Activated CD4-positive, alpha-beta T cell treated with anti-CD3 and anti-CD28 coated beads for 4 hours (primary cell): ENCODE measurements around the gene GRB14.

ENCODE experiments used
- DNase-seq, 2 donors: peaks; one replicate each; pipeline ENCODE4 v3.0.0-alpha.2; 2020

GRB14 gene

DNA sequence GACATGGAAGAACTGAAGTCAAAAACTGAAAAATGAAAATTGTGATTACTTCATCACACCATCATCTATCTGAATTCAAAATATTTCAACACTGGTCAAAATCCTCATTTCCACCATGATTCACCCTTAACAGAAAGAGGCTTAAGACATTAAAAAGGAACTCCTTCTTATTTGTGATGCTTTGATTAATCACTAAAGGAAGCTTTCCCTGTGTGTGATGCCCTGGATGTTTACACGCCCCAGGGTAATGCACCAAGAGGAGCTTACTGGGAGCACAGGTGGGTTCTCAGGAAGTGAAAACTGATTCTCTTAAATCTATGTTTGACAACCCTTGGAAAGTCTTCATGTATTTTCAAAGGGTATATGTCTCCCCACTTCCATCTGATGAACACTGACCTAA is 11.5 kb downstream of the GRB14 start:
- DNase-seq = no peak

DNA sequence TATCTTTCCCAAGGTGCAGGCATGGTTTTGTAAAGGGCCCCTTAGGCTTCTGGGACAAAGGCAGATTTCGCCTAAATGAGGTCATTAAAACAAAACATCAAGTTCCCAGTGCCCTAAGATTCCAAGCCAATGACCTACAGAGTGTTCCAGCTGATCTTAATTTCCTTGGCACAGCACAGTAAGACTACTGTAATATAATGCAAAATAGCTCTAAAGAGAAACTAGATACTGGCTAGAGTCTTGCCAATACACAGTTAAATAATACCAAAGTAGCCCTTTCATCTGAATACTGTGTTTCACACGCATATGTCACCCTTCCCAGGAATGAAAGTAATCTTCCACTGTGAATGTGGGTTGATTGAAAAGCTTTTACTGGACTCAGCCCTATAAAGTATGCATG is 14.7 kb downstream of the GRB14 start:
- DNase-seq = no peak

DNA sequence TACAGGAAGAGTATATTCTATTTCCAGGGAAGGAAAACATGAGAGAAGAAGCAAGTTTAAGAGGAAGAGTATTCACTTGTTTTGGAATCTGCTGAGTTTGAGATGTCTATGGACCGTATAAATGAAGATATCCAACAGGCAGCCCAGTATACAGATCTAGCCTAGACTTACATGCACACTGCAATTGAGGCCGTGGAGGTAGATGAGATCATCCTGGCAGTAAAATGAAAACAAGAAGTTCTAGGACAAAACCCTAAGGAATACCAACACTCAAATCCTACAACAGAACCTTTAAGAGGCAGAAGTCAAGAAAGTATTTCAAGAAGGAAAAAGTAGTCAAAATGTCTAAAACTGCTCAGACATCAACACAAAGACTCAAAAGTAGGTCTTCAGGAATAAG is 16.0 kb downstream of the GRB14 start:
- DNase-seq = no peak

DNA sequence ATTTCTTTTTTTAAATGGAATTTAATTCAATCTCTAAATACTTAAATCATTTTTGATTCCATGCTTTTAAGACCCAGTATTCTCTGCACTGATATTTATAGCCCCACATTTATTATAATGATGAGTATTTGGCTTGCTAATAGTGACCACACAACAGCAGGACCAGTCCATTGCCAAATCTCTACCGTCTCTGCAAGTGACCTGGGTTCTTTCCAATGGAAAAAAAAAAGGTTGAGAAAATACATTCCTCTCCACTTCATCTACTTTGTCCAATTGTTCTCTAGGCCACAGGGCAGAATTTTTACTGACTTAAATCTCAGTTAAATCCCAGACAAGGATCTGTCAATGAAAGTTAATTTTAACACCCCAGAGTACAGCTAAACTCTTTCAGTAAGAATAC is 20.5 kb downstream of the GRB14 start:
- DNase-seq = no peak

DNA sequence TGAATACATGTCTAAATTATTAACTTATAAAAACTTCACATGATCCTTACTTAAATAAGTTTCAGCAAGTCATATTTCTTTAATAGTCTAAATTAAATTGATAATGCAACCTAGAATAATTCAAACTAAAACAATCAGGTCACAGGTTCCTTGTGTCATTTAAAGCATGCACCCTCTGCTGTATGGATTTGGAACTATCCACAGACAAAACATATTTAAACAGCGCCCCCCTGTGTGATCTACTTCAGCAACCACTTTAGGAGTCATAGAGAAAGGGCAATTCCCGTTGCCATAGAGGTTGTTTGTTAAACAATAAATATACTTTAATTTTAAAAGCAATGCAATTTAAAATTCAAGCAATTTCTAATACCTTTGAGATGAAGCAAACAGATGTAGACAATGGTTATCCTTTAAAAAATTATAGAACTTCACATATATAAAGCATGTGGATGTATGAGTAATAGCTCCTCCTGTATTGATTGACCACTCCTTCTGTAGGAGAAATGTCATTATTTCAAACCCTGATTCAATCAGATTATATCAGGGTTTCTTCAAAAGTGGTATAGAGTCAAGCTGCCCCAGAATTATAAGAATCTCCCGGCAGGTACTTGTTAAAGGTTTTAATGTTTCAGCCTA is 21.2 kb downstream of the GRB14 start:
- no peak for DNase-seq

DNA sequence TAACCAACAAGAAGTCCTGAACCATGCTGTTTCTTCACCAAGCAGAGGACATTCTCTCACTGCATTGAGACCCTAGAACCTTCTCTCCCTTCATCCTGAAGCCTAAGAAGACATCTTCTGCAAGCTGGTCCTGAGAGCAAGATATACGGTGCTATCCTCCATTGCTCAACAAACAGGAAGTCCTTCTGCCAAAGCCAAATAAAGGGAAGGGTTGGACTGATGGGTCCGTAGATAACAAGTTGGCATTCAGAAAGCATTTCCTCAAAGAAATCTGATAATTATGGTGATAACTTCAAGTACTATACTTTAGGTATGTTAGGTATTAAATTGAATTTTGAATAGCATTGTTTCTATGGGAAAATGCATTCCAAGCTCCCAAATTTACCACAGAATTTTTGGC is 23.3 kb downstream of the GRB14 start:
- DNase-seq = no peak

DNA sequence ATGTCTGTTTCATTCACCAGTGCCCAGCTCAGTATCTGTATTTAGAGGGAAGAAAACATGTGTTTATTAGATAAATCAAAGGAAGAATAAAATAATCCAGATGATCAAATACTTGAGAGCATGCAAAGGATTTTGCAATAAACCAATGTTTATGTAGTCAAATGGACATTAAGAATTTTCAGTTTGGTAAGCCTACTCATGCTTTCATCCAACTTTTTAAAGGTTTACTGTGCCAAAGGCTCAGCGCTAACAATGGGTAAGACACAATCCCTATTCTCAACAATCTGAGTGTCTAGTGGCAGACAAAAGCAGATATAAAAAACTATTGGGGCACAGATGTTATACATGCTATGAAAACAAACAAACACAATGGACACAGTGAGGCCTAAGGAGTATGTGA is 26.3 kb downstream of the GRB14 start:
- no peak for DNase-seq

DNA sequence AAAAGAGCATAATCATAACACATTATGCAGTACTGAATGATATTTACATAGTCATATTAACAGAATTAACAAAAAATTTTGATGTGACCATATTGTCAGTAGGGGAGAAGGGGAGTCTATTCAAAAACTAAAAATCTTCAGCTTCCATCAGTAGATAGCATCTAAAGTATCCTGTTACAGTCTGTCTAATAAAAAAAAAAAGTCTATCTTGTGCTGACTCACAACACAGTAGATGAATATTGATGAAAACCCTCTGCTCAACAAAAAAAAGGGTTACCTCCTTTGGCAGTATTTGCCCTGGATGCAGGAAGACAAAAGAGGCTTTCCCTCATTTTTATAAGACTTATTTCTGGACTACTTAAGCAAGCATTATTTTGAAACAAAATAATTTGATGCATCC is 27.3 kb downstream of the GRB14 start:
- no peak for DNase-seq

DNA sequence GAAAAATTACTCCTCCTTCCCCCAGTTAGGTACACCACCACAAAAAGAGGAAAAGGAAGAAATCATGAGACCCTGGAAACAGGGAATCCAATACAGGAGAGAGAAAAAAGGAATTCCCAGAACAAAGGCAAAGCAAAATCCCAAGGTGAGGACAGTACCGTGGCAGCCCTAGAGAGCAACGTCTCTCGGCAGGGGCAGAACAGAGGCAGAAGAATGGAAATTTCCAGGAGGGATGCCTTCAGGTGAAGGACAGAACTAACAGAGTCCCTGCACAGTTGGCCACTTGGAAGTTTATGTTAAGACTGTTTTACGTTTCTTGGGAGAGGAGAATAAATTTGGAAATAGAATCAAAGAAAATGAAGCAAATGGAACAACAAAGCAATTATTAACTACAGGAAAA is 27.7 kb downstream of the GRB14 start:
- no peak for DNase-seq

DNA sequence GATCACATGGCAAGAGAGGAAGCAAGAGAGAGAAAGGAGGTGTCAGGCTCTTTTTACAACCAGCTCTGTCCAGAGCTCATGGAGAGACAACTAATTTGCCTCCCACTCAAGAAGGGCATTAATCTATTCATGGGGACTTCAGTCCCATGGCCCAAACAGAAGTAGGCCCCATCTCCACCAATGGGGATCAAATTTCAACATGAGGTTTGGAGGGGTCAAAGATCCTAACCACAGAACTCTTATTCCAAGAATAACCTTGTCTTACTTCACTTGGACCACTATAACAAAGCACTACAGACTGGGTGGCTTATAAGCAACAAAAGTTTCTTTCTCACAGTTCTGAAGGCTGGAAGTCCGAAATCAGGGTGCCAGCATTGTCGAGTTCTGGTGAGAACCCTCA is 31.8 kb downstream of the GRB14 start:
- DNase-seq = no peak

DNA sequence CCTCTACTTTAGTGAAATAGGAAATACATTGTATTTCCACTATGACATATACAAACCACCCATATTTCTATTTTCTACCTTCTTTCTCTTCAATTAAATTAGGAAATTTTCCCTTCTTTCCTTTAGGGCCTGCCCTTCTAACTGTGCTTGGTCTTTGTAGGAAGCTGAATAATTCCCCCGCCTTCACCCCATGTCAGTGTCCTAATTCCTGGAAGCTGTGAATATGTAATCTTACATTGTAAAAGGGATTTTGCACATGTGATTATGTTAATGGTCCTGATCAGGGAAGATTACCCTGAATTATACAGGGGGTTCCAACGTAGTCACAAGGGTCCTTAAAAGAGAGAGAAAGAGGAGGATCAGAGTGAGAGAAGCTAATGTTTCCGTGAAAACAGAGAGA is 40.2 kb downstream of the GRB14 start:
- no peak for DNase-seq

DNA sequence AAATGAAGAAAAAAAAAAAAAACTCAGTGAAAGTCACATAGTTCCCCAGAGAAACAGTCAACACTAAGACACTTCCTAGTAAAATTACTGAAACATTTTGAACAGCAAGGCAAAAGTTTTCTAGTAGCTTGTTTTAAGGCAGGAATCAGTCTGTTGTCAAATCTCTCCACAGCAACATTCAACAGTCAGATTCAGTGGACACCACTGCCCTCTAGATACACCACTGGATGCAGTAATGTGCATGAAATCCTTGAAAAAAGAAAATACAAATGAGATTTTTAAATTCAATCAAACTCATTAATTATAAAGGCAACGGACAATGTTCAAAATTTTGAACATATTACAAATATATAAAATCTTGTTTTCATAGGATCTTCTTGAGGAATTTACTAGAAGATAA is 46.4 kb downstream of the GRB14 start:
- no peak for DNase-seq

DNA sequence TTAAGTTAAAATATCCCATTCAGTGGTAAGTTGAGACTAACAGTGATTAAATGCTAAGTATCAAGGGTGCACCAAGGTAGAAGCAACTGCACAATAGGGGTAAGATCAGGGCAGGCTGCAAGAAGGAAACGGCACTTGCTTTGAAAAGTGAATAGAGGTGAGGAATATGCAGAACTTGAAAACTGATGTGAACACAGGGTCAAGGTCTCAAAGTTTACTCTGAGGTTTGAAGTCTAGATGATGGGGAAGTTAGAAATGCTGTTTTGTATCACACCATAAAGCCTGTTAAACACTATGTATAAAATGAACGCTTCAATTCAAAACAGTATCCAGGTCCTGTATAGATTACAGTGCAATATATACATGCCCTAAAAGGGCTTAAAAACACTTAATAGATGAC is 50.8 kb downstream of the GRB14 start:
- DNase-seq = no peak

DNA sequence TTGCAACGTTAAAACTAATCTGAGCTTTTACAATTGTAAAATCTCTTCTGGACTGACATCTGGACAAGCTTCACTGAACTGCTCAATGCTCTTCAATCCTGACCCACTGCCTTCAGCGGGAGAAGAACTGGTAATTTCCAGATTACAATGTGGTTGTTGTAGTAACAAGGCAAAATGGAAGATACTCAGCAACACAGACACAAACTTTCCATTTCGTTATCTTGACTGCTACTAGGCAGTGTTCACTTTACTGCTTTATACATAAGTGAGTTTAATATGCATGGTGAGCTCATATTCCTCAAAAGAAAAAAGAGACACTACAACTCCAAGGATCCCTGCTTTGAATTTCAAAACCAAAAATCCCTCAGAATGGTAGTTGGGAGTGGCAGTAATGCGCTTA is 51.9 kb downstream of the GRB14 start:
- DNase-seq = no peak

DNA sequence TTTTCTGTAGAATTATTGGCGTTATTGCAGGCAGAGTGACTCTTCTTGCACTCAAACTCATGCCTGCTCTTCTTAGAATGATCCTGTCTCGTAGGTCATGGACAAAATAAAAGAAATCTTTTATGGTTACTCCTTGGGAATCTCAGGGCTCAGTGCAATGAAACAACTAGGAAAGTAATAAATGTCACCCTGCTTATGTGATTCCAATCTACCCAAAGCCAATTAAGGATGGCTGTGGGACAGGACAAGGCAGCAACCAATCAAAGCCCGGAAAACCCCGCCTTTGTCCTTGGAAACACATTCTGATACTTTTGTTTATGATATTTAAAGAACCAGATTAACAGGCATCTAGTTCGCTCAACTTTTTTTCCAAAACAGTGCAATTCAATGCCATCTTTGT is 53.0 kb downstream of the GRB14 start:
- DNase-seq = no peak

DNA sequence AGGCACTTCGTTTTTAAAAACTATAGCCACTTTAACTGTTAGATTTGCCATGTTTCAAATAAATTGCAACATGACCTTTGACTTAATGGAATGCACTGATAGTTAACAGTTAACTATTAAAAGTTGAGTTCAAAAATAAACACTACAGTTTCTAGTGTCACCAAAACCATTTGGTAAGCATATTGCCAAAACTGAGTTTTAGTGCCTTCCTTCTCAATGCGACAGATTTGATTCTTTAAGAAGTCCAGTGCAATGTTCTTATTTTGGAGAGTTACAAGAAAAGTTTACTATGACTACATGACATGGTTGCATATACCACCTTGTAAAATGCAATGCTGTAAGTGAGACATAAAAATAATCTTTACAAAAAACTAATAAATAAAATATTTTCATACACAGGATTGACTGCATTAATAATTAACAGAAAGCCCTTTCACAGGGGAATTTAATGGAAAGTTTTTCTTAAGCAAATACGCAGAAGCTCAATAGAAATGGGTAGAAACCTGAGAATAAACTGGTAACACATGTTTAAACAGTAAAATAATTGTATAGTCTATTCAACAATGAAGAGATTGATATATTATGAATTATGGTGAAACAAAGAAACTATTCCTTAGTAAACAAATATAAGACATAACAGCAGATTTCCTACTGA is 53.8 kb downstream of the GRB14 start:
- no peak for DNase-seq

DNA sequence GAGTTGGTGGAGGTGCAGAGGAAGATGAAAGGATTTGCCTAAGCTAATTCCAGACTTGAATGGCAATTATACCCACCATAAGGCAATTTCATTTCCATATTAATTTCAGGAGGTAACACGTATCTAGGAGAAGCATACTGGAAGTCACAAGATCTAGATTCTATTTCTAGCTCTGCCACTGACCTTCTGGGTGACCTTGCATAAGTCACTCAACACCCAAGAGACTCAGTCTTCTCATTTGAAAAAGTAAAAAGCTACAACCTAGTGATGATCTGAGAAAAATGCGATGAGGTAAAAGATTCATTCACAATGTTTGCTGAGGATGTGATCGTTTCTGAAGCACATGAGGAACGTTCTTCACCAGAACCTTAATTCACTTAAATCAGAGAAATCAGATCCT is 55.9 kb downstream of the GRB14 start:
- DNase-seq = no peak

DNA sequence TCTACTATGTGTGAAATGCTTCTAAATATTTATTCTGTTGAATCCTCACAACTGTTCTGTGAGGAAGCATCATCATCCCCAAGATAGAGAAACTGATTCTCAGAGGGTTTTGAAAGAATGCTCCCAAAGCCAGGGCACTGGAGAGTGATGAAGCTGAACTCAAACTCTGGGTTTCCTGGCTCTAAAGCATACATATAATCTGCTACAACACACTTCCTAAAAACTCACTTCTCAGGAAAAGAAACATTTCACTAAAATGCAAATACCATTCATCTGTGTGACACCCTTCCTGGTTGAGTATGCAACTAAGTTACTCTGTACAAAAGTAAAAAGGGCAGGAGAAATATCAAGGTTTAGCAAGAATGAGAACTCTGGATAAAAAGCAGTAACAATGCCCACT is 58.6 kb downstream of the GRB14 start:
- no peak for DNase-seq

DNA sequence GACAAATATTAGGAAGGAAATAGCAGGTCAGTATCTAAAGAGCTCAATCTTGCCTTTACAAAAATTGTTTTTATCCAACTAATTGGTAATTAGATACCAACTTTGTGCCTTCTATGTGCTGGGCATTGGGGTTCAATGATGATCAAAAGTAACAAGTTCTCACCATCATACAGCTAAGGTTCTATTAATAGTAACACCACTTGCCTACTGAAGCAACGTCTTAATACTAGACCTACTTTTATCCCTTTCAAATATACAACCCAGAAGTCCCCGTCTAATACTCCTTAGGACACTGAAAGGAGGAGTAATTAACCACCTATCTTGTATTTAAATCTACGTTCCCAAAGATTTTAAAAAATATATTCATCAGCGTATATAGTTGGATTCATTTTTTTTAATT is 59.3 kb downstream of the GRB14 start:
- no peak for DNase-seq

DNA sequence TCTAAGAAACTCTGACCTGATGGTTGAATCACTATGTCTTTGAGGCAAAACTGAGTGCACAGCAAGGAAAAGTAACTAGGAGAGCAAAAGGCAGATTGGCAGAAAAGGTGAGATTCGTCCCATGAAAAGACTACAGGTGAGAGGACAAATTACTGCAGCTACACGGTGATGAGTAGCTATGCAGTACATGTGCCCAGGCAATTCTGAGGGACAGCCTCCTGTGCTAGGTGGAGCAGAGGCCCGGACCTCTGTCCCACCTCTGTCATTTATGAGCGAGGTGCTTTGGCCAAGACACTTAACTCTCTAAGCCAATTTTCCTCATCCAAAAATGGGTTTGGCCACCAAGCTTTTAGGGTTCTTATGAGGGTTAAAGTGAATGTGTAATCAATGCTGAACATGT is 59.9 kb downstream of the GRB14 start:
- no peak for DNase-seq

DNA sequence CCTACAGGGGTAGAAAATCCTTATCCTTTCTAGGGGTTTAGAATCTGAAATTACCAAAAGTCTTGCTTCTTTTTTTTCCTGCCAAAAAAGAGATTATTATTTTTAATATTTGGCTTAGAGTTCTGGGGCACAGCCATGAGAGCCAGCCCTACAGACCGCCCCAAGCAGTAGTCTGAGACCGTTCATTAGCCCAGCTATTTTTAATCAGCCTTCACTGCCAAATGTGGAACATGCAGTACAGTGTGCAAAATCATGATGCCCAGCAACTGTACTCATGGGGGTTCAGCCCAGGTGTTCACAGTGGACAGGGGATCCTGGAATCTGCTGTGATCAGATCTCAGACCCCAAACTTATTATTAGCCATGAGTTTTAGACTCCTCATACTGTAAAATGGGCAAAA is 60.4 kb downstream of the GRB14 start:
- no peak for DNase-seq

DNA sequence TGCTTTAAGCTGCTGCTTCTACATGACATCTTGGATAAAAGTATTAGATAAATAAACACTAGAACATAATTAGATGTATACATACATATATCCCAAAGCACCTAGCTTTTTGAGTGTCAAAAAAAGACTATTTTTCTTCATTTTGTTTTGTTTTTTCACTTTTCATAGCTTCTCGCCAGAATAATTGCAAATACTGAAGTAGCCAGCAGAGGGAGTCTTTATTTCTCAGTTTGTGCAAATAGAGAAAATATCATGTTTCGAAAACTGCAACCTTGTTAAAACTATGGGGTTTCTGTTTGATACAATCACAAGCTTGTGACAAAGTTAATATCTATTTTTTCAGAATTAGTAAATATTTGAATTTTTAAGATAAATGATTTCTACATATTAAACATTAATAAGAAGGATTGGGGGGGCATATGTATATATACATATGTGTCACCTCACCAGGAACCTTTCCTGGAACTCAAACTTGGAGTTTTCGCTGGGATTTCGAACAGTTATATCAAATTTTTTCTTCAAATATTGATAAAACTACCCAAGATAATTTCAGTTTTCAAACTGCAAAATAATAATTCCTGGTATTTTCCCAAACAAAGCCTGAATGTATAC is 61.0 kb downstream of the GRB14 start:
- no peak for DNase-seq

DNA sequence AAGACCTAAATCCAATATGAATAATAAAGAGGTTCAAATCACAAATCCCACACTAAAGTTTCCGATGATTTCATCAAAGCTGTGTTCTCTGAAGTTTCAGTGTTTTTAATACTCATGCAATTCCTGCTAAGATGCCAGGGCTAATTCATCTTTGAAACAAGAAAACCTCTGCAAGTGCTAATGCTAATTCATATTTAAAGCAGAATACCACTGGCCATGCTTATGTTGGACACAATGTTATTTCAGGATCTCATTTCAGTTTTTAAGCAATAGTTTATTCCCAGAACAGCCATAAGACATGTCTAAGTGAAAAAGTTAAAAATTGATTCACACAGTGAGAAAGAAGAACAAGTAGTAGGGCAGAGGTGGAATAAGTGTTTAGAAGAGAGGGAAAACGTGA is 62.8 kb downstream of the GRB14 start:
- no peak for DNase-seq

DNA sequence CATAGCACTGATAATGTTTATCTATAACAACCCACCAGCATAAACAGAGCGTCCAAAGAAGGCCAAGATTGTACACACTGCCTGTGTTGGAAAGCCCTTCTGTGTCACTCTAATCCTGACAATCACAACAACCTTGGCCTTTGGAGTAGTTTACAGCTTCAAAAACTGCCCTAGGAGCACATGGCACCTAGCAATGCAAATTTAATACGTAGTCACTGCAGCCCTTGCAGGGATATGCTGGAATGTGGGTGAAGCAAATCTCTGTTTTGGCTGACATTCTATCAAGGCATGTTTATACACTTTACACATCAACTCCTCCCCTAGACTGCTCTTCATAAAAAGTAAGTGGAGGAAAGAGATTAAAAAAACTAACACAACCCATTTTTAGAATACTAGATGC is 66.8 kb downstream of the GRB14 start:
- no peak for DNase-seq

DNA sequence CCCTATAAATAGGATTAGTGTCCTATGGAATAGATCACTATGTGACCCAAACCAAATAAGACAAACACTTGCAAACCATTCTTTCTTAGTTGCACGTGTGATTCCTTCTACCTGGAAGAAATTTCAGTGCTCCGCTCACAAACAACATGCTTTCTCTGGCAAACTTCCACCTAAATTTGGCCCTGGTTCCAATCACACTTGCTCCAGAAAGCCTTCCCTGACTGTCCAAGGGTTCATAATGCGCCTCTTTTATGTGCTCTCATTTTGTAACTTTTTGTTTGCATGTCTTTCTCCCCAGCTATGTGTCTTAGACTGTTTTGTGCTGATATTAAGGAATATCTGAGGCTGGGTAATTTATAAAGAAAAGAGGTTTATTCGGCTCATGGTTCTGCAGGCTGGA is 69.8 kb downstream of the GRB14 start:
- no peak for DNase-seq
